ENCODE measurements around the gene DAB1. TPM values are rescaled to one million over a fixed set of nuclear protein-coding genes. Genes with fewer than 3 reads are reported as not detected.

DAB1 gene
- total and polyA plus RNA-seq, 2 of the 8 experiments (the other 6 are each of a cell fraction or from before 2014, with no cell fraction given), result 4.4 to 11.8 TPM

GRCh38 chr1:57204942-57205787, 218.7 kb downstream of the DAB1 start:
- Histone ChIP-seq H3K18ac (ENCODE audit: extremely low read depth, low read length) (no peak overlapping the region), H3K9ac (replicated peaks in 1 of 4; ENCODE audit: extremely low read depth in 1 of 4, low read depth in 3 of 4, low read length in 3 of 4) (no peak overlapping the region), H3K27ac (ENCODE audit: low read depth, low read length) (no peak overlapping the region), H3K4me3 (ENCODE audit: extremely low read depth in 1 of 4, insufficient read depth in 2 of 4, low read depth in 3 of 4, low read length in 4 of 4) (peak overlapping the region in 2 of 4 experiments; percentile 2 to 12; a peak in 1 of 8 replicates), H3K4ac (replicated peaks; ENCODE audit: insufficient read length, low read depth, low read length) (no peak overlapping the region), H4K91ac (replicated peaks; ENCODE audit: insufficient read length, low read length) (no peak overlapping the region), H4K5ac (ENCODE audit: insufficient read length, low read depth, low read length) (no peak overlapping the region), H2BK120ac (replicated peaks; ENCODE audit: low read depth, low read length) (no peak overlapping the region), H2AK5ac (ENCODE audit: low read depth, low read length) (no peak overlapping the region), H3K9me3 (ENCODE audit: insufficient read depth in 2 of 2, low read depth in 1 of 2, low read length in 1 of 2) (no peaks in the 10 kb centered on the region), H3K23ac (ENCODE audit: insufficient read length) (no peak overlapping the region), H2AFZ (ENCODE audit: low read length) (no peak overlapping the region), H3K36me3 (ENCODE audit: control insufficient read depth in 2 of 4, insufficient read depth in 4 of 4, low read length in 3 of 4) (no peaks in the 10 kb centered on the region), H3K56ac (replicated peaks; ENCODE audit: insufficient read length, low read depth, low read length) (no peak overlapping the region), H4K8ac (ENCODE audit: extremely low read depth, insufficient read depth, low read length) (no peak overlapping the region), H3K4me1 (replicated peaks in 1 of 4; ENCODE audit: control insufficient read depth in 3 of 4, insufficient read depth in 4 of 4, low read length in 3 of 4) (peaks cover 0 to 22% (median 14%) of the 10 kb centered on the region in 4 experiments; a peak in 4 of 7 replicates), H2BK15ac (ENCODE audit: low read length) (no peak overlapping the region), H3K23me2 (ENCODE audit: low read depth, low read length) (no peaks in the 10 kb centered on the region), H3K14ac (ENCODE audit: insufficient read length) (no peak overlapping the region), H4K20me1 (replicated peaks in 1 of 2; ENCODE audit: control insufficient read depth in 1 of 2, insufficient read depth in 2 of 2, low read length in 2 of 2) (peaks cover 2% of the 10 kb centered on the region in 2 experiments), H2BK5ac (ENCODE audit: low read depth, low read length) (no peak overlapping the region), H2BK12ac (ENCODE audit: low read depth, low read length) (no peak overlapping the region), H3K79me1 (ENCODE audit: low read depth, low read length) (no peaks in the 10 kb centered on the region), H3K79me2 (ENCODE audit: control insufficient read depth in 1 of 2, insufficient read depth in 2 of 2, low read length in 2 of 2) (no peaks in the 10 kb centered on the region), H2BK20ac (ENCODE audit: low read length) (no peak overlapping the region), H3K4me2 (ENCODE audit: insufficient read depth in 1 of 2, low read depth in 2 of 2, low read length in 2 of 2) (peak overlapping the region; percentile 7 to 24; a peak in 2 of 4 replicates), H3K27me3 (replicated peaks in 1 of 4; ENCODE audit: control insufficient read depth in 3 of 4, extremely low read depth in 1 of 4, insufficient read depth in 3 of 4, low read length in 3 of 4) (peaks cover 11 to 53% (median 27%) of the 10 kb centered on the region in 4 experiments)
- DNase-seq (ENCODE audit: low read depth in 1 of 2, low spot score in 2 of 2), result peak in 1 of 2 experiments; percentile 31
- CTCF ChIA-PET (ENCODE audit: partially characterized antibody), result interaction anchor here (0.6 to 1.8 kb wide), 7 partner anchors 10 to 1435 kb away, joined by 3 to 6 read pairs (median 3); no protein-coding TSS in a partner anchor
- peak; percentile 69 for FAIRE-seq
- TF ChIP-seq TAF7 (optimal IDR thresholded peaks at IDR 0.05; ENCODE audit: borderline replicate concordance, low read depth, low read length) (no peak), SAP30 (IDR thresholded peaks at IDR 0.05; ENCODE audit: insufficient read depth, insufficient replicate concordance, low read length) (no peak), HDAC6 (IDR thresholded peaks at IDR 0.05; ENCODE audit: low read depth, low read length) (no peak), EGR1 (IDR thresholded peaks at IDR 0.05; ENCODE audit: borderline replicate concordance, low read depth, low read length) (no peak), JUN (IDR thresholded peaks at IDR 0.05; ENCODE audit: low read depth, low read length) (no peak), TBP (IDR thresholded peaks at IDR 0.05; ENCODE audit: low read depth, low read length) (no peak), TEAD4 (IDR thresholded peaks at IDR 0.05; ENCODE audit: low read depth, low read length) (peak; percentile 83; the same call in 1 of the 2 replicates), CEBPB (IDR thresholded peaks at IDR 0.05; ENCODE audit: low read depth, low read length) (peak; percentile 38; the same call in 1 of the 2 replicates), TCF12 (IDR thresholded peaks at IDR 0.05; ENCODE audit: low read depth, low read length) (peak; percentile 78; the same call in 1 of the 2 replicates), SP1 (IDR thresholded peaks at IDR 0.05; ENCODE audit: low read depth, low read length) (0 out of 2 replicates have a peak, but pooled peaks have one; percentile 31), BRCA1 (IDR thresholded peaks at IDR 0.05; ENCODE audit: low read depth, low read length) (no peak), SUZ12 (IDR thresholded peaks at IDR 0.05; ENCODE audit: low read length) (no peak), POLR2A (IDR thresholded peaks at IDR 0.05; ENCODE audit: control extremely low read depth in 1 of 2, low read depth in 2 of 2, low read length in 2 of 2) (no peak)
- POLR2A ChIA-PET (ENCODE audit: partially characterized antibody), result interaction anchor here (1.0 kb wide), 1 partner anchor 10 kb away, joined by 3 read pairs; no protein-coding TSS in a partner anchor
- WGBS, 2 experiments (ENCODE audit: extremely low coverage in 1 of 2, insufficient coverage in 1 of 2, insufficient read length in 1 of 2, insufficient replicate concordance in 2 of 2, low coverage in 1 of 2, low lambda C conversion rate in 2 of 2, missing lambda C conversion rate in 1 of 2), result 46% methylated on average over 5 of the region's 5 CpGs; no CpG with 5 or more reads in 1 of the 2 experiments

All from H1 (cell line).